ENCODE measurements around the gene RBM15.

RBM15 gene

DNA sequence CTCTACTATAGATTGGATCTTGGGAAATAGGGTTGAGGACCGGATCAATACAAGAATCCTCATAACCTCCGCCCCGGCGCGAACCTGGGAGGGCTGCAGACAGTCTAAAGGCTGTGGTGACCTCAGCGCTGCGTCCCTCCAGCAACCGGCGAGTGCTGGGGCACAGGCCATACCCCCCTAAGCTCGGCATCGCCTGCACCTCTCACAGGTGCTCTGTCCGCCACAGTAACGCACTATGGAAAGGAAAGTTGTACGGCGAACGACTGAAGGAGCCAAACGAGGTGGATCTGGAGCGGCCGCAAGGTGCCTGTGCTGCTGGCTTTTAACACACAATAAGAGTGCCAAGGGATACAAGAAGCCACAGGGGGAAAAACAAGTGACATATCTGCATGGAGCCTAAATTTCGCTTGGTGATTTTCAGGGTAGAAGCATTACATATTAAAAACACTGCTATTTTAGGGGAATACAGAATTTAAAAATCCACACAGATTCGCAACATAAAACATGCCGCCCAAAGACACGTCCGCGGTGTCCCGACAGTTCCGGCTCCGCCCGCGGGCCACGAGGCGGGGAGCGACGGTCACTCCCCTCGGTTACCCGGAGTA lies 1.4 kb upstream of the RBM15 start:
- H3K9ac ChIP-seq (ENCODE audit: low read depth, low read length): peak overlapping the region; percentile 94
- peak overlapping the region; percentile 98 for H3K27ac ChIP-seq (ENCODE audit: low read length)
- H4K20me1 ChIP-seq (ENCODE audit: insufficient read depth, low read length): peaks cover 29% of the 10 kb centered on the region
- H2AFZ ChIP-seq (ENCODE audit: low read depth, low read length): peak overlapping the region; percentile 90
- peaks cover 47% of the 10 kb centered on the region for H3K79me2 ChIP-seq (ENCODE audit: insufficient read depth, low read length)
- no peak for ATAC-seq (ENCODE audit: insufficient read depth, low read depth)
- H3K4me3 ChIP-seq (ENCODE audit: low read depth in 1 of 2, low read length in 2 of 2): peak overlapping the region; percentile 81
- peak overlapping the region; percentile 92 for H3K4me2 ChIP-seq (ENCODE audit: insufficient read depth, low read length)
- no peak for TF ChIP-seq EZH2 (IDR thresholded peaks at IDR 0.05; ENCODE audit: borderline replicate concordance, low read depth, low read length, severe bottlenecking)
- TF ChIP-seq, protein P1, sequence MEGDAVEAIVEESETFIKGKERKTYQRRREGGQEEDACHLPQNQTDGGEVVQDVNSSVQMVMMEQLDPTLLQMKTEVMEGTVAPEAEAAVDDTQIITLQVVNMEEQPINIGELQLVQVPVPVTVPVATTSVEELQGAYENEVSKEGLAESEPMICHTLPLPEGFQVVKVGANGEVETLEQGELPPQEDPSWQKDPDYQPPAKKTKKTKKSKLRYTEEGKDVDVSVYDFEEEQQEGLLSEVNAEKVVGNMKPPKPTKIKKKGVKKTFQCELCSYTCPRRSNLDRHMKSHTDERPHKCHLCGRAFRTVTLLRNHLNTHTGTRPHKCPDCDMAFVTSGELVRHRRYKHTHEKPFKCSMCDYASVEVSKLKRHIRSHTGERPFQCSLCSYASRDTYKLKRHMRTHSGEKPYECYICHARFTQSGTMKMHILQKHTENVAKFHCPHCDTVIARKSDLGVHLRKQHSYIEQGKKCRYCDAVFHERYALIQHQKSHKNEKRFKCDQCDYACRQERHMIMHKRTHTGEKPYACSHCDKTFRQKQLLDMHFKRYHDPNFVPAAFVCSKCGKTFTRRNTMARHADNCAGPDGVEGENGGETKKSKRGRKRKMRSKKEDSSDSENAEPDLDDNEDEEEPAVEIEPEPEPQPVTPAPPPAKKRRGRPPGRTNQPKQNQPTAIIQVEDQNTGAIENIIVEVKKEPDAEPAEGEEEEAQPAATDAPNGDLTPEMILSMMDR (IDR thresholded peaks at IDR 0.05; ENCODE audit: borderline replicate concordance, extremely low read depth, low read length, poor library complexity, severe bottlenecking): no peak
- H3K4me1 ChIP-seq (ENCODE audit: insufficient read depth, low read length): peaks cover 48% of the 10 kb centered on the region
- no peaks in the 10 kb centered on the region for H3K27me3 ChIP-seq (ENCODE audit: insufficient read depth, low read length, poor library complexity)
- DNase-seq: peak; percentile 42
- H3K36me3 ChIP-seq (ENCODE audit: insufficient read depth, low read length): peaks cover 35% of the 10 kb centered on the region
- H3K9me3 ChIP-seq (ENCODE audit: insufficient read depth, low read length, severe bottlenecking): no peaks in the 10 kb centered on the region

DNA sequence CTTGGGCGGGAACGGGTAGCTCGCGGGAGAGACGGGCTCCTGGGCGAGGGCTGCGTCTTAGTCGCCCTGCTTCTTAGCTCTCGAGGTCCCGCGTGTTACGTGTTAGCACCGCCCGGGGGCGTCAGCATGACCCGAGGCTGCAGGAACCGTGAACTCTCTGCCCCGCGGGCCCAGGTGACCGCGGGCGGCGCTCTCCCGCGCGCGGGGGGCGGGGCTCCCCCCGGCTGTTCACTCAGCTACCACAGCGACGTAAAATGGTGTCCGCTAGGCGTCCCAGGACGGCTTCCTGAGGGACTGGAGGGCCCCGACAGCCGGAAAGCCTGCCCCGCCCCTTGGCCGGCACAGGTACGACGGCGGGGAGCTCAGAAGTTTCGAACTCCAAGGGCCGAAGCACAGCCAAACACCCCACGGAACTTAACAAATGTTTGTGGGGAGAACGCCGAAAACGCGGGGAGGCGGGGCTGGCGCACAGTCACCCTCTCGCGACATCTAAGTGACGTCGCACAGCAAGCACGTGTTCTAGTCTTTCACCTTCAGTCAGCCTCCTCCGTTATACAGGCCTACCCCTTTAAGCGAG lies 780 bp upstream of the RBM15 start:
- H3K27me3 ChIP-seq (ENCODE audit: insufficient read depth, low read length, poor library complexity): no peaks in the 10 kb centered on the region
- peak overlapping the region; percentile 94 for H3K9ac ChIP-seq (ENCODE audit: low read depth, low read length)
- peaks cover 35% of the 10 kb centered on the region for H4K20me1 ChIP-seq (ENCODE audit: insufficient read depth, low read length)
- peaks cover 53% of the 10 kb centered on the region for H3K79me2 ChIP-seq (ENCODE audit: insufficient read depth, low read length)
- H3K9me3 ChIP-seq (ENCODE audit: insufficient read depth, low read length, severe bottlenecking): no peaks in the 10 kb centered on the region
- peak overlapping the region; percentile 90 for H2AFZ ChIP-seq (ENCODE audit: low read depth, low read length)
- peaks cover 41% of the 10 kb centered on the region for H3K36me3 ChIP-seq (ENCODE audit: insufficient read depth, low read length)
- H3K27ac ChIP-seq (ENCODE audit: low read length): peak overlapping the region; percentile 98
- ATAC-seq (ENCODE audit: insufficient read depth, low read depth) (peak; percentile 73), DNase-seq (no peak)
- peak overlapping the region; percentile 81 for H3K4me3 ChIP-seq (ENCODE audit: low read depth in 1 of 2, low read length in 2 of 2)
- TF ChIP-seq EZH2 (IDR thresholded peaks at IDR 0.05; ENCODE audit: borderline replicate concordance, low read depth, low read length, severe bottlenecking): no peak
- TF ChIP-seq, protein P1 (IDR thresholded peaks at IDR 0.05; ENCODE audit: borderline replicate concordance, extremely low read depth, low read length, poor library complexity, severe bottlenecking): peak; percentile 57
- peak overlapping the region; percentile 92 for H3K4me2 ChIP-seq (ENCODE audit: insufficient read depth, low read length)
- peaks cover 53% of the 10 kb centered on the region for H3K4me1 ChIP-seq (ENCODE audit: insufficient read depth, low read length)

GRCh38 chr1:110339407-110340206 lies 430 bp downstream of the RBM15 start:
- H3K4me2 ChIP-seq (ENCODE audit: insufficient read depth, low read length): peak overlapping the region; percentile 97
- peak overlapping the region; percentile 94 for H3K9ac ChIP-seq (ENCODE audit: low read depth, low read length)
- H4K20me1 ChIP-seq (ENCODE audit: insufficient read depth, low read length): peaks cover 47% of the 10 kb centered on the region
- no peaks in the 10 kb centered on the region for H3K27me3 ChIP-seq (ENCODE audit: insufficient read depth, low read length, poor library complexity)
- H3K36me3 ChIP-seq (ENCODE audit: insufficient read depth, low read length): peaks cover 53% of the 10 kb centered on the region
- H3K4me1 ChIP-seq (ENCODE audit: insufficient read depth, low read length): peaks cover 66% of the 10 kb centered on the region
- no peaks in the 10 kb centered on the region for H3K9me3 ChIP-seq (ENCODE audit: insufficient read depth, low read length, severe bottlenecking)
- H3K79me2 ChIP-seq (ENCODE audit: insufficient read depth, low read length): peaks cover 65% of the 10 kb centered on the region
- ATAC-seq (ENCODE audit: insufficient read depth, low read depth) (no peak), DNase-seq (peak; percentile 60)
- peak overlapping the region; percentile 72 to 89 for H3K4me3 ChIP-seq (ENCODE audit: low read depth in 1 of 2, low read length in 2 of 2)
- TF ChIP-seq EZH2 (IDR thresholded peaks at IDR 0.05; ENCODE audit: borderline replicate concordance, low read depth, low read length, severe bottlenecking): no peak
- TF ChIP-seq, protein P1 (IDR thresholded peaks at IDR 0.05; ENCODE audit: borderline replicate concordance, extremely low read depth, low read length, poor library complexity, severe bottlenecking): peak; percentile 33
- peak overlapping the region; percentile 91 for H2AFZ ChIP-seq (ENCODE audit: low read depth, low read length)
- peak overlapping the region; percentile 91 for H3K27ac ChIP-seq (ENCODE audit: low read length)

Measured in DND-41 (cell line).